DMS114 treated with DMSO at 0.1 percent for 48 hours (cell line): Measurements from ENCODE around the gene SLC25A36.
"Not testable (repeated sequence)": the region's sequence is repeated elsewhere in the genome, so short reads cannot be mapped to it uniquely, and the experiment has no call there.

Experiments used
- DNase-seq: peaks from one replicate; lab custom pipeline; 2025; ENCODE audit not compliant: unreplicated experiment; lab: John Stamatoyannopoulos, UW

The SLC25A36 gene

GRCh38 chr3:140994316-140994715 is 52.7 kb downstream of the SLC25A36 start:
- no peak for DNase-seq

- not testable (repeated sequence) for DNase-seq
These were observed 53.2 kb downstream of the SLC25A36 start for GRCh38 chr3:140994861-140995260.

- DNase-seq, result no peak
These were observed 54.2 kb downstream of the SLC25A36 start for GRCh38 chr3:140995881-140996280.

- DNase-seq, result peak; percentile 48
These were observed 58.5 kb downstream of the SLC25A36 start for GRCh38 chr3:141000027-141000663.

GRCh38 chr3:141000686-141001085 is 59.0 kb downstream of the SLC25A36 start:
- DNase-seq, result no peak

GRCh38 chr3:141006344-141006743 is 64.7 kb downstream of the SLC25A36 start:
- no peak for DNase-seq

- DNase-seq, result no peak
These were observed 67.9 kb downstream of the SLC25A36 start for GRCh38 chr3:141009496-141009895.

- DNase-seq, result peak; percentile 60
These were observed 69.8 kb downstream of the SLC25A36 start for GRCh38 chr3:141011232-141011996.

- no peak for DNase-seq
These were observed 70.3 kb downstream of the SLC25A36 start for GRCh38 chr3:141011997-141012262.

- no peak for DNase-seq
These were observed 70.9 kb downstream of the SLC25A36 start for GRCh38 chr3:141012571-141012970.

- DNase-seq, result no peak
These were observed 73.8 kb downstream of the SLC25A36 start for GRCh38 chr3:141015481-141015880.

- not testable (repeated sequence) for DNase-seq
These were observed 76.0 kb downstream of the SLC25A36 start for GRCh38 chr3:141017366-141018322.

GRCh38 chr3:141019244-141019643 is 77.6 kb downstream of the SLC25A36 start:
- no peak for DNase-seq

GRCh38 chr3:141020143-141020830 is 78.7 kb downstream of the SLC25A36 start:
- DNase-seq, result no peak

GRCh38 chr3:141021261-141021660 is 79.6 kb downstream of the SLC25A36 start:
- no peak for DNase-seq
